ENCODE data around the gene ENTPD6. TPM values are rescaled to one million over a fixed set of nuclear protein-coding genes. Genes with fewer than 3 reads are reported as not detected.
"Not testable (repeated sequence)": the region's sequence is repeated elsewhere in the genome, so short reads cannot be mapped to it uniquely, and the experiment has no call there.

The ENTPD6 gene
- total RNA-seq, 1 donor from 2014 or later: 44.4 TPM

DNA sequence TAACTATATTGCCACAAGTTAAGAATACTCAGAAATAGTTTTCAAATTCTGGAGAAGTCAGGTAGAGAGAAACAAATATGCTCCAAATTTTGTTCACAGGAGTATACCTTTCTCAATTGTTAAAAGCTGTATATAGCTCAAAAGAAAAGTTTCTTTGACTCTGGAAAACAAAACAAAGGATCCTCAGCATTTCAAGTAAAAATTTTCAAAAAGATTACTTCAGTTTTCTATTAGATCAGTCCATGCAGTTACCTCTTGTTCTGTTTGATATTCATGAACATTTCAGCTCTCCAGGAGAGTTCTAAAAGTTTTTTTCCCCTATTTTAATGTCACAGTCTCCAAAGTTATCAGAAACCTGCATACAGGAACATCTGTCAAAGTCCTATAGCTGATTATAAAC is 30.4 kb upstream of the ENTPD6 start:
- H3K27ac Mint-ChIP-seq: no peak overlapping the region

DNA sequence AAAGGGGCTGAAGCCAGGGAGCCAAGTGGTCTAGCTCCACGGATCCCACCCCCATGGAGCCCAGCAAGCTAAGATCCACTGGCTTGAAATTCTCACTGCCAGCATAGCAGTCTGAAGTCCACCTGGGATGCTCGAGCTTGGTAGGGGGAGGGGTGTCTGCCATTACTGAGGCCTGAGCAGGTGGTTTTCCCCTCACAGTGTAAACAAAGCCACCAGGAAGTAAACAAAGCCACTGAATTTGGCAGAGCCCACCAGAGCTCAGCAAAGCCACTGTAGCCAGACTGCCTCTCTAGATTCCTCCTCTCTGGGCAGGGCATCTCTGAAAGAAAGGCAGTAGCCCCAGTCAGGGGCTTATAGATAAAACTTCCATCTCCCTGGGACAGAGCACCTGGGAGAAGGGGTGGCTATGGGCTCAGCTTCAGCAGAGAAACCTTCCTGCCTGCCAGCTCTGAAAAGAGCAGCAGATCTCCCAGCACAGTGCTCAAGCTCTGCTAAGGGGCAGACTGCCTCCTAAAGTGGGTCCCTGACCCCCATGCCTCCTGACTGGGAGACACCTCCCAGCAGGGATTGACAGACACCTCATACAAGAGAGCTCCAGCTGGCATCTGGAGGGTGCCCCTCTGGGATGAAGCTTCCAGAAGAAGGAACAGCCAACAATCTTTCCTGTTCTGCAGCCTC is 29.3 kb upstream of the ENTPD6 start:
- POLR2A ChIA-PET; ATAC-seq (ENCODE audit: low read depth); DNase-seq; H3K27ac Mint-ChIP-seq; H3K9me3 Mint-ChIP-seq; CTCF ChIA-PET; H3K4me3 Mint-ChIP-seq; intact Hi-C loops (cut with micrococcal nuclease); H3K4me1 Mint-ChIP-seq; H3K36me3 Mint-ChIP-seq (ENCODE audit: low read depth): not testable (repeated sequence)
- H3K27me3 Mint-ChIP-seq: peaks cover 30% of the 10 kb centered on the region

More for the DNA sequence above, 30.4 kb upstream of the ENTPD6 start:
- Mint-ChIP-seq H3K4me1 (peaks cover 5% of the 10 kb centered on the region), H3K27me3 (peaks cover 35% of the 10 kb centered on the region), H3K4me3 (no peak overlapping the region), H3K9me3 (no peaks in the 10 kb centered on the region), H3K36me3 (ENCODE audit: low read depth) (no peaks in the 10 kb centered on the region)
- intact Hi-C loops (cut with micrococcal nuclease): no loop called here
- DNase-seq (no peak), ATAC-seq (ENCODE audit: low read depth) (no peak)
- POLR2A ChIA-PET: no interaction called here
- CTCF ChIA-PET: no interaction called here
- TF ChIP-seq, protein P1, sequence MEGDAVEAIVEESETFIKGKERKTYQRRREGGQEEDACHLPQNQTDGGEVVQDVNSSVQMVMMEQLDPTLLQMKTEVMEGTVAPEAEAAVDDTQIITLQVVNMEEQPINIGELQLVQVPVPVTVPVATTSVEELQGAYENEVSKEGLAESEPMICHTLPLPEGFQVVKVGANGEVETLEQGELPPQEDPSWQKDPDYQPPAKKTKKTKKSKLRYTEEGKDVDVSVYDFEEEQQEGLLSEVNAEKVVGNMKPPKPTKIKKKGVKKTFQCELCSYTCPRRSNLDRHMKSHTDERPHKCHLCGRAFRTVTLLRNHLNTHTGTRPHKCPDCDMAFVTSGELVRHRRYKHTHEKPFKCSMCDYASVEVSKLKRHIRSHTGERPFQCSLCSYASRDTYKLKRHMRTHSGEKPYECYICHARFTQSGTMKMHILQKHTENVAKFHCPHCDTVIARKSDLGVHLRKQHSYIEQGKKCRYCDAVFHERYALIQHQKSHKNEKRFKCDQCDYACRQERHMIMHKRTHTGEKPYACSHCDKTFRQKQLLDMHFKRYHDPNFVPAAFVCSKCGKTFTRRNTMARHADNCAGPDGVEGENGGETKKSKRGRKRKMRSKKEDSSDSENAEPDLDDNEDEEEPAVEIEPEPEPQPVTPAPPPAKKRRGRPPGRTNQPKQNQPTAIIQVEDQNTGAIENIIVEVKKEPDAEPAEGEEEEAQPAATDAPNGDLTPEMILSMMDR (IDR thresholded peaks at IDR 0.05): no peak

DNA sequence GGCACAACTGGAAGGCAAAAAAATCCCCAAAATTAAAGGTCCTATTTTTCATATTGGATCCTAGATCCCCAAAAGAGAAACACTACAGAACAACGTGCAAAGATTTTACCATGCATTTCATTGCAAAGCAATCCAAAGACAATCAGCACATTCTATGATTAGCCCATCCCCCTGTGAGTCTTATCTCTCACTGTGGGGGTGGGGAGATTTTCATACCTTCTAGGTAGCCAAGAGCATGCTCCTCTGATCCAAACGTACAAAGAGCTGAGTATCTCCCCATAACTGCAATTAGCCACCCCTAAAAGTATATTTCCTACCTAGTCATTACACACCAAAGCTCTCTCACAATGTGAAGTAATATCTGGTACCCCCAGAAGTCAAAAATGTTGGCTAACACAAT is 22.2 kb upstream of the ENTPD6 start:
- Mint-ChIP-seq H3K4me1 (no peaks in the 10 kb centered on the region), H3K4me3 (no peak overlapping the region), H3K9me3 (peaks cover 9% of the 10 kb centered on the region), H3K27me3 (peaks cover 23% of the 10 kb centered on the region), H3K36me3 (ENCODE audit: low read depth) (no peaks in the 10 kb centered on the region), H3K27ac (no peak overlapping the region)
- ATAC-seq (ENCODE audit: low read depth) (no peak), DNase-seq (no peak)
- CTCF ChIA-PET: no interaction called here
- POLR2A ChIA-PET: no interaction called here
- intact Hi-C loops (cut with micrococcal nuclease): loop anchor here (10.0 kb wide), 1 partner anchor 1069 kb away; no protein-coding TSS in a partner anchor
- TF ChIP-seq, protein P1 (IDR thresholded peaks at IDR 0.05): no peak

DNA sequence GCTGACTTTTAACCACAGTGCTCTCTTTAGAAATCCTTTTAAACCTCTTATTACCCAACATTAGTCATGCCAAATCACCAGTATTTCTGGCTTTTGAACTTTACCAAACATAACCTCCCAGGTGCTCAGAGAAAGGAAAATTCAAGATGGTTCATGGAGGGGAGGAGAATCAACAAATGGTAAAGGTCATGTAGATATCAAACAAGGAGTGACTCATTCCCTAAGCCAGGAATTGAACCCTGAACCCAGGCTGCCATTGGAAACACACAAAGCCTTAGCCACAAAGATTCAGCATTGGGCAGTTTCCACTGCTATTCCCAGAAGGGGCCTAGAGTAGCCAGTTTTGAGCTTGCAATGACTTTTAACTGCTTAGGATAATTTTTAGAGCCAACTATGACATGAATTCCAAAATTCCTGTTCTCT is 21.6 kb upstream of the ENTPD6 start:
- Mint-ChIP-seq H3K4me3 (no peak overlapping the region), H3K36me3 (ENCODE audit: low read depth) (no peaks in the 10 kb centered on the region), H3K27ac (no peak overlapping the region), H3K4me1 (no peaks in the 10 kb centered on the region), H3K27me3 (peaks cover 18% of the 10 kb centered on the region), H3K9me3 (peaks cover 9% of the 10 kb centered on the region)
- ChIA-PET POLR2A (no interaction called here), CTCF (no interaction called here)
- TF ChIP-seq, protein P1 (IDR thresholded peaks at IDR 0.05): no peak
- no peak for ATAC-seq (ENCODE audit: low read depth)
- DNase-seq: no peak
- intact Hi-C loops (cut with micrococcal nuclease): loop anchor here (10.0 kb wide), 1 partner anchor 1069 kb away; no protein-coding TSS in a partner anchor

DNA sequence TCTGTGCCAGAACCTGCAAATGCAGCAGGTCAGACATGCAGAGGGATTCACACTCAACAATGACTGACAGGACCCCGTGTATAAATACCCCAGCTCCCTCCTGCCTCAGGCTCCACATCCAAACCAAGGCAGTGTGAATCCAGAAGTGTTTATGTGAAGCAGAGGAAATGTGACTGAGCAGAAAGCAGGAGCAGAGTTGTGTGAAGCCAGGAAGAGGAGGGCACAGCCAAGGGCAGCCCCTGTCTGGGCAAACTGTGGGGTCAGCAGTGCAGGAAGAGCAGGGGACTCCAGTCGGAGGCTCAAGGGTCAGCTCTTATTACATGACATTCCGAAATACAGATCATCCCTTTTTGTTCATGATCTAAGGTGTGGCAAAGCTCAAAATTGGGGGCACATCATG is 19.3 kb upstream of the ENTPD6 start:
- TF ChIP-seq, protein P1 (IDR thresholded peaks at IDR 0.05): no peak
- DNase-seq: no peak
- no peaks in the 10 kb centered on the region for H3K4me1 Mint-ChIP-seq
- ATAC-seq (ENCODE audit: low read depth): no peak
- ChIA-PET POLR2A (no interaction called here), CTCF (no interaction called here)
- intact Hi-C loops (cut with micrococcal nuclease): loop anchor here (5.0 to 10.0 kb wide), 3 partner anchors 109 to 1071 kb away; no protein-coding TSS in a partner anchor
- H3K27ac Mint-ChIP-seq: no peak overlapping the region
- peaks cover 14% of the 10 kb centered on the region for H3K27me3 Mint-ChIP-seq
- H3K4me3 Mint-ChIP-seq: no peak overlapping the region
- H3K36me3 Mint-ChIP-seq (ENCODE audit: low read depth): no peaks in the 10 kb centered on the region
- peaks cover 9% of the 10 kb centered on the region for H3K9me3 Mint-ChIP-seq

Measured in activated B cell treated with CpG ODN at 0.5 μM for 24 hours (primary cell).